IMR-90 (cell line): ENCODE results near the gene NREP. TPM values are rescaled to one million over a fixed set of nuclear protein-coding genes. Genes with fewer than 3 reads are reported as not detected.

Experiments used
- ATAC-seq: fragments of 200-7000 bp; cut with Tn5 transposase; 2 replicates; pipeline ENCODE4 v1.9.1; 2020; ENCODE audit warnings: low read depth, mild to moderate bottlenecking, moderate library complexity
- BruUV-seq: library from RNA; stranded (reverse); fragments of 400-500 nt; replicated peaks from 2 replicates; lab custom pipeline; 2021; lab: Mats Ljungman, UMichigan
- CTCF ChIA-PET: fragments of 300-600 bp; formaldehyde crosslinking; extraction: SDS; loops from one replicate; lab custom pipeline; 2021; ENCODE audit warnings: antibody characterized with exemption; lab: Yijun Ruan, JAX
- POLR2A ChIA-PET: fragments of 300-600 bp; sonication (Branson Sonifier 250); formaldehyde crosslinking; loops from one replicate; lab custom pipeline; 2022; ENCODE audit warnings: antibody characterized with exemption; ENCODE audit not compliant: unreplicated experiment; lab: Charles Lee
- DNase-seq: peaks from one replicate; pipeline ENCODE4 v3.0.0; 2013
- H2AFZ ChIP-seq: replicated peaks from 2 replicates; pipeline ENCODE3; 2013; ENCODE audit warnings: low read length, mild to moderate bottlenecking; ENCODE audit not compliant: poor library complexity
- H2AK5ac ChIP-seq: 2 replicates; pipeline ENCODE4 v1.6.1; 2013; ENCODE audit warnings: low read depth, low read length, inconsistent platforms
- H2AK9ac ChIP-seq: replicated peaks from 2 replicates; pipeline ENCODE3; 2013; ENCODE audit warnings: mild to moderate bottlenecking, low read depth, low read length, moderate library complexity; ENCODE audit not compliant: poor library complexity
- H2BK120ac ChIP-seq: 2 replicates; pipeline ENCODE4 v1.6.1; 2013; ENCODE audit warnings: low read depth, low read length, inconsistent platforms
- H2BK15ac ChIP-seq: 3 replicates; pipeline ENCODE4 v1.6.1; 2013; ENCODE audit warnings: low read depth, low read length, inconsistent platforms
- H2BK20ac ChIP-seq: 2 replicates; pipeline ENCODE4 v1.6.1; 2013; ENCODE audit warnings: low read depth, mild to moderate bottlenecking, inconsistent platforms, low read length, moderate library complexity
- H2BK5ac ChIP-seq: 2 replicates; pipeline ENCODE4 v1.6.1; 2013; ENCODE audit warnings: mild to moderate bottlenecking, low read depth, low read length, inconsistent platforms; ENCODE audit not compliant: poor library complexity, severe bottlenecking
- H3K14ac ChIP-seq: replicated peaks from 2 replicates; pipeline ENCODE4 v1.6.1; 2013; ENCODE audit warnings: low read depth, low read length, inconsistent platforms
- H3K18ac ChIP-seq: 2 replicates; pipeline ENCODE4 v1.6.1; 2013; ENCODE audit warnings: low read depth, low read length, control low read depth
- H3K23ac ChIP-seq: 2 replicates; pipeline ENCODE4 v1.6.1; 2013; ENCODE audit warnings: low read depth, low read length, inconsistent platforms
- H3K27ac ChIP-seq: 2 replicates; pipeline ENCODE4 v1.5.1; 2013; ENCODE audit warnings: mild to moderate bottlenecking, control low read depth, low read length; ENCODE audit not compliant: insufficient read depth
- H3K27me3 ChIP-seq: 2 replicates; pipeline ENCODE4 v1.6.1; 2013; ENCODE audit warnings: low read length; ENCODE audit not compliant: control insufficient read depth, insufficient read depth
- H3K36me3 ChIP-seq: 2 replicates; pipeline ENCODE4 v1.6.1; 2013; ENCODE audit warnings: low read length, mixed read lengths; ENCODE audit not compliant: control insufficient read depth, insufficient read depth
- H3K4ac ChIP-seq: 2 replicates; pipeline ENCODE4 v1.6.1; 2013; ENCODE audit warnings: low read depth, low read length, inconsistent platforms
- H3K4me1 ChIP-seq: 2 replicates; pipeline ENCODE4 v1.6.1; 2013; ENCODE audit warnings: low read length, mixed read lengths; ENCODE audit not compliant: control insufficient read depth, insufficient read depth
- H3K4me2 ChIP-seq: 2 replicates; pipeline ENCODE4 v1.6.1; 2013; ENCODE audit warnings: low read depth, mild to moderate bottlenecking, control low read depth, low read length, moderate library complexity
- H3K4me3 ChIP-seq: 2 replicates; pipeline ENCODE4 v1.5.1; 2013; ENCODE audit warnings: low read depth, mild to moderate bottlenecking, control low read depth, low read length, moderate library complexity; ENCODE audit not compliant: insufficient read depth
- H3K56ac ChIP-seq: 2 replicates; pipeline ENCODE4 v1.6.1; 2013; ENCODE audit warnings: low read length, inconsistent platforms; ENCODE audit not compliant: insufficient read depth; ENCODE audit errors: extremely low read depth
- H3K79me1 ChIP-seq, 2 experiments: 2 replicates each; pipeline ENCODE4 v1.6.1; 2013; ENCODE audit warnings: low read length in 2 of 2, inconsistent platforms in 1 of 2, low read depth in 1 of 2
- H3K9ac ChIP-seq: 2 replicates; pipeline ENCODE4 v1.6.1; 2013; ENCODE audit warnings: low read depth, low read length, control low read depth
- H3K9me1 ChIP-seq: 2 replicates; pipeline ENCODE4 v1.6.1; 2013; ENCODE audit warnings: low read length, inconsistent platforms; ENCODE audit not compliant: insufficient read depth
- H3K9me3 ChIP-seq: 2 replicates; pipeline ENCODE4 v1.6.1; 2013; ENCODE audit warnings: low read length; ENCODE audit not compliant: control insufficient read depth, insufficient read depth
- H4K20me1 ChIP-seq: 2 replicates; pipeline ENCODE4 v1.6.1; 2013; ENCODE audit warnings: low read length, inconsistent platforms; ENCODE audit not compliant: insufficient read depth
- H4K5ac ChIP-seq: 2 replicates; pipeline ENCODE4 v1.6.1; 2013; ENCODE audit warnings: mild to moderate bottlenecking, low read depth, low read length, control low read depth
- H4K8ac ChIP-seq, 2 experiments: 2 replicates each; pipeline ENCODE4 v1.6.1; 2013; ENCODE audit warnings: low read depth in 2 of 2, low read length in 2 of 2, control low read depth in 1 of 2, inconsistent platforms in 1 of 2
- H4K91ac ChIP-seq: 2 replicates; pipeline ENCODE4 v1.6.1; 2013; ENCODE audit warnings: low read depth, low read length, inconsistent platforms; ENCODE audit not compliant: insufficient read depth
- BHLHE40 ChIP-seq: fragments of 150-350 bp; IDR thresholded peaks from 2 replicates; pipeline ENCODE4 v1.6.1; 2016; ENCODE audit warnings: mild to moderate bottlenecking, low read depth, low read length
- CEBPB ChIP-seq: IDR thresholded peaks from 2 replicates; pipeline ENCODE4 v1.6.1; 2012; ENCODE audit warnings: low read depth, low read length, improper control_type of control experiment
- CTCF ChIP-seq: conservative IDR thresholded peaks from 2 replicates; pipeline ENCODE4 v1.5.1; 2012; ENCODE audit warnings: mild to moderate bottlenecking, low read depth, low read length, improper control_type of control experiment
- ELK1 ChIP-seq: fragments of 150-350 bp; IDR thresholded peaks from 2 replicates; pipeline ENCODE4 v1.6.1; 2016; ENCODE audit warnings: low read depth, mild to moderate bottlenecking, low read length, moderate library complexity, borderline replicate concordance
- FOS ChIP-seq: fragments of 150-350 bp; IDR thresholded peaks from 2 replicates; pipeline ENCODE4 v1.6.1; 2016; ENCODE audit warnings: low read depth, low read length
- MAFK ChIP-seq: IDR thresholded peaks from 2 replicates; pipeline ENCODE4 v1.6.1; 2012; ENCODE audit warnings: low read depth, low read length, improper control_type of control experiment
- MXI1 ChIP-seq: IDR thresholded peaks from 2 replicates; pipeline ENCODE4 v1.6.1; 2012; ENCODE audit warnings: low read depth, mild to moderate bottlenecking, low read length, moderate library complexity, borderline replicate concordance
- NFE2L2 ChIP-seq: fragments of 150-350 bp; IDR thresholded peaks from 2 replicates; pipeline ENCODE4 v1.6.1; 2016; ENCODE audit warnings: low read depth, mild to moderate bottlenecking, low read length
- POLR2A ChIP-seq: IDR thresholded peaks from 2 replicates; pipeline ENCODE4 v1.6.1; 2012; ENCODE audit warnings: mild to moderate bottlenecking, low read depth, low read length
- RAD21 ChIP-seq: IDR thresholded peaks from 2 replicates; pipeline ENCODE4 v1.6.1; 2012; ENCODE audit warnings: low read length, improper control_type of control experiment
- RCOR1 ChIP-seq: IDR thresholded peaks from 2 replicates; pipeline ENCODE4 v1.6.1; 2012; ENCODE audit warnings: mild to moderate bottlenecking, low read length, improper control_type of control experiment; ENCODE audit not compliant: insufficient replicate concordance
- SMC3 ChIP-seq: fragments of 150-350 bp; IDR thresholded peaks from 2 replicates; pipeline ENCODE4 v1.6.1; 2016; ENCODE audit warnings: low read depth, mild to moderate bottlenecking, antibody characterized with exemption, low read length, moderate library complexity
- USF2 ChIP-seq: fragments of 150-350 bp; IDR thresholded peaks from 2 replicates; pipeline ENCODE4 v1.6.1; 2017; ENCODE audit warnings: mild to moderate bottlenecking, antibody characterized with exemption, low read length, low read depth
- WGBS, 2 experiments: methylation state at CpG; one replicate each; pipeline versions ENCODE4 v1.1.5 to v1.1.7; 2013; ENCODE audit warnings: missing lambda C conversion rate in 2 of 2; ENCODE audit not compliant: insufficient read length in 1 of 2; ENCODE audit errors: extremely low coverage in 2 of 2; 5-methylcytosine and 5-hydroxymethylcytosine counted together
- dilution Hi-C: fragments of 300-500 bp; cut with HindIII; formaldehyde crosslinking; loops from one replicate; pipeline ENCODE4 v1.14.3; 2018; ENCODE audit warnings: low sequenced_read_pairs; ENCODE audit not compliant: unreplicated experiment
- in situ Hi-C: fragments of 300-500 bp; cut with MboI; formaldehyde crosslinking; loops from 3 replicates; pipeline ENCODE4 v1.14.3; 2019; ENCODE audit warnings: low sequenced_read_pairs, inconsistent platforms, mixed read lengths
- intact Hi-C: fragments of 100-400 bp; cut with micrococcal nuclease; formaldehyde crosslinking; loops from 2 replicates; pipeline ENCODE4 v1.10.0; 2022
- polyA plus RNA-seq, 3 experiments: library from polyadenylated mRNA; depleted of rRNA; stranded (reverse); fragments of >200 nt; gene quantifications; 2 replicates each; pipeline ENCODE4 v1.2.3, GENCODE V29; 2012; ENCODE audit warnings: low replicate concordance in 1 of 3
- total RNA-seq: library from RNA; depleted of rRNA; stranded (reverse); fragments of >200 nt; gene quantifications from 2 replicates; pipeline ENCODE4 v1.2.3, GENCODE V29; 2012

NREP gene
- total and polyA plus RNA-seq, 2 of the 4 experiments (the other 2 are of a cell fraction): 178 to 277 TPM

GRCh38 chr5:111689357-111689935 is 67.5 kb downstream of the NREP start:
- H3K9me1 ChIP-seq: no peaks in the 10 kb centered on the region
- intact Hi-C loops (no loop called here), dilution Hi-C loops (no loop called here), in situ Hi-C loops (no loop called here)
- no peaks in the 10 kb centered on the region for H3K4me1 ChIP-seq
- H3K4ac ChIP-seq: no peak overlapping the region
- POLR2A ChIA-PET: no interaction called here
- no peak overlapping the region for H3K4me3 ChIP-seq
- no peak overlapping the region for H2BK20ac ChIP-seq
- ATAC-seq (no peak), DNase-seq (no peak)
- H3K14ac ChIP-seq: no peak overlapping the region
- no peak overlapping the region for H3K56ac ChIP-seq
- H3K9me3 ChIP-seq: no peaks in the 10 kb centered on the region
- no peak overlapping the region for H4K5ac ChIP-seq
- H2BK120ac ChIP-seq: no peak overlapping the region
- H4K91ac ChIP-seq: no peak overlapping the region
- no peak overlapping the region for H2BK5ac ChIP-seq
- no TSS peak for BruUV-seq
- no peaks in the 10 kb centered on the region for H3K79me1 ChIP-seq
- no peaks in the 10 kb centered on the region for H4K20me1 ChIP-seq
- H3K36me3 ChIP-seq: no peaks in the 10 kb centered on the region
- no peaks in the 10 kb centered on the region for H3K27me3 ChIP-seq
- CTCF ChIA-PET: interaction anchor here (0.9 to 1.1 kb wide), 2 partner anchors 17 to 139 kb away, joined by 3 read pairs; no protein-coding TSS in a partner anchor
- 60% methylated on average over 1 of the region's 1 CpG; no CpG with 5 or more reads in 1 of the 2 experiments for WGBS, 2 experiments
- no peak overlapping the region for H3K27ac ChIP-seq
- H2AFZ ChIP-seq: no peak overlapping the region
- no peak overlapping the region for H3K18ac ChIP-seq
- no peak overlapping the region for H2AK5ac ChIP-seq
- TF ChIP-seq RCOR1 (no peak), FOS (no peak), MAFK (no peak), CEBPB (no peak), CTCF (no peak), POLR2A (no peak), SMC3 (no peak), ELK1 (no peak), RAD21 (no peak), MXI1 (no peak), BHLHE40 (no peak), USF2 (no peak), NFE2L2 (no peak)
- no peak overlapping the region for H2BK15ac ChIP-seq
- H2AK9ac ChIP-seq: no peak overlapping the region
- no peak overlapping the region for H3K4me2 ChIP-seq
- H3K23ac ChIP-seq: no peak overlapping the region
- H3K9ac ChIP-seq: no peak overlapping the region
- no peak overlapping the region for H4K8ac ChIP-seq
